C4-2B (cell line): ENCODE measurements around the gene PSTK.

ENCODE experiments used
- H3K27ac ChIP-seq: fragments of 450-650 bp; 2 replicates; pipeline ENCODE4 v1.5.1; 2017
- CTCF ChIP-seq: fragments of 450-650 bp; conservative IDR thresholded peaks from 2 replicates; pipeline ENCODE4 v1.5.1; 2017; ENCODE audit warnings: mild to moderate bottlenecking
- ZFX ChIP-seq: fragments of 450-650 bp; IDR thresholded peaks from 2 replicates; pipeline ENCODE4 v1.6.1; 2017

The PSTK gene

GRCh38 chr10:122953902-122954730 lies 26.1 kb upstream of the PSTK start, which contains the start of gene C10orf88:
TSS of gene C10orf88 (minus strand) at chr10:122954227. CDS start at chr10:122954178, 49 bp downstream.
- H3K27ac ChIP-seq = peak within 1 kb of the TSS; percentile 90
- TF ChIP-seq ZFX = peak; percentile 84
- TF ChIP-seq CTCF = no peak

GRCh38 chr10:122954731-122955050 lies 25.5 kb upstream of the PSTK start:
- TF ChIP-seq CTCF = no peak
- H3K27ac ChIP-seq = peak overlapping the region; percentile 90

GRCh38 chr10:122955892-122956291 lies 24.3 kb upstream of the PSTK start:
- H3K27ac ChIP-seq = no peak overlapping the region
- TF ChIP-seq ZFX (no peak), CTCF (no peak)

GRCh38 chr10:122957474-122957873 lies 22.7 kb upstream of the PSTK start:
- H3K27ac ChIP-seq = no peak overlapping the region
- TF ChIP-seq ZFX (no peak), CTCF (no peak)

- TF ChIP-seq ZFX (no peak), CTCF (no peak)
- no peak overlapping the region for H3K27ac ChIP-seq
Measured at GRCh38 chr10:122962405-122962804, 17.8 kb upstream of the PSTK start.

GRCh38 chr10:122966879-122967278 lies 13.3 kb upstream of the PSTK start:
- no peak overlapping the region for H3K27ac ChIP-seq
- TF ChIP-seq ZFX = no peak
- TF ChIP-seq CTCF = no peak

GRCh38 chr10:122968698-122969097 lies 11.5 kb upstream of the PSTK start:
- TF ChIP-seq ZFX (no peak), CTCF (no peak)

More at GRCh38 chr10:122968698-122969097, 11.5 kb upstream of the PSTK start:
- H3K27ac ChIP-seq = no peak overlapping the region
